ENCODE data around the gene ADH5.

DNA sequence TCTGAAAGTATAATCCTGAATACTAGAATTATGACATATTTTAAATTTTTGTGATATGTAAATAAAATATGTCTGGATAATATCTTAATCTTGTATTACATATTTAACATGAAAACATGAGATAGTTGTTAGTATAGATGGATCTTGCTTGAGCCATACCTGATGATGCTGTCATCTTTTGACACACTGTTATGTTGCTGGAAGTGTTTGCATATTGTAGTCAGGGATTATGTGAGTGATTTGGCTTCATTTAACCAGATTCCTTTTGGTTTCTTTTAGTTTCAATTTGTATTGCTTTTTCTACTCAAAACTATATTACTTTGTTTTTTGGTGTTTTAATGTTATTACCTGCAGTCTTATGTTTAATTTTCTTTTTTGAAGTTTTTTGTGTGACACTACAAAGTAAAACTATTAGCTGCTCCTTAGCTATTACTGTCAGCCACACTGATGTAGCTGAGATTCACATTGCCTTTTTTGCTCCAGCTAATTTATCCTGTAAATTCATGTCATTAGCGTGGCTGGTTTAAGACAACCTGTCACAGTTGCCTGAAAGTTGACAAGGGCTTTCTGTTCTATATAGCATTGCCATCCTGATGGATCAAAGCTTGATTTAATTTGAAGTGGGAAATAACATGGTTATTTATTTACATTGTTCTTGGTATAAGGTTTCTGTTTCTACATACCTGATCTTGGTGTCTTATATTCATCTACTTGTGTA is 59.4 kb downstream of the ADH5 start:
- TF ChIP-seq RELA (IDR thresholded peaks at IDR 0.05; ENCODE audit: borderline replicate concordance, partially characterized antibody) (no peak), POLR2AphosphoS5 (IDR thresholded peaks at IDR 0.05; ENCODE audit: low read length) (no peak), BHLHE40 (IDR thresholded peaks at IDR 0.05; ENCODE audit: borderline replicate concordance in 1 of 2, low read depth in 2 of 2, low read length in 1 of 2) (no peak), CEBPB (IDR thresholded peaks at IDR 0.05; ENCODE audit: borderline replicate concordance in 1 of 2, low read depth in 2 of 2, low read length in 2 of 2) (no peak), POLR2A (IDR thresholded peaks at IDR 0.05; ENCODE audit: low read depth, low read length) (no peak), EZH2 (IDR thresholded peaks at IDR 0.05; ENCODE audit: borderline replicate concordance, control insufficient read depth, low read depth, low read length) (no peak), CHD4 (IDR thresholded peaks at IDR 0.05) (no peak)
- TF ChIP-seq, protein P1, sequence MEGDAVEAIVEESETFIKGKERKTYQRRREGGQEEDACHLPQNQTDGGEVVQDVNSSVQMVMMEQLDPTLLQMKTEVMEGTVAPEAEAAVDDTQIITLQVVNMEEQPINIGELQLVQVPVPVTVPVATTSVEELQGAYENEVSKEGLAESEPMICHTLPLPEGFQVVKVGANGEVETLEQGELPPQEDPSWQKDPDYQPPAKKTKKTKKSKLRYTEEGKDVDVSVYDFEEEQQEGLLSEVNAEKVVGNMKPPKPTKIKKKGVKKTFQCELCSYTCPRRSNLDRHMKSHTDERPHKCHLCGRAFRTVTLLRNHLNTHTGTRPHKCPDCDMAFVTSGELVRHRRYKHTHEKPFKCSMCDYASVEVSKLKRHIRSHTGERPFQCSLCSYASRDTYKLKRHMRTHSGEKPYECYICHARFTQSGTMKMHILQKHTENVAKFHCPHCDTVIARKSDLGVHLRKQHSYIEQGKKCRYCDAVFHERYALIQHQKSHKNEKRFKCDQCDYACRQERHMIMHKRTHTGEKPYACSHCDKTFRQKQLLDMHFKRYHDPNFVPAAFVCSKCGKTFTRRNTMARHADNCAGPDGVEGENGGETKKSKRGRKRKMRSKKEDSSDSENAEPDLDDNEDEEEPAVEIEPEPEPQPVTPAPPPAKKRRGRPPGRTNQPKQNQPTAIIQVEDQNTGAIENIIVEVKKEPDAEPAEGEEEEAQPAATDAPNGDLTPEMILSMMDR (IDR thresholded peaks at IDR 0.05 in 2 of 3, conservative IDR thresholded peaks at IDR 0.05 in 1 of 3; ENCODE audit: control insufficient read depth in 2 of 3, extremely low read depth in 1 of 3, insufficient read depth in 1 of 3, low read depth in 3 of 3, low read length in 3 of 3), result no peak
- TF ChIP-seq, protein P2, sequence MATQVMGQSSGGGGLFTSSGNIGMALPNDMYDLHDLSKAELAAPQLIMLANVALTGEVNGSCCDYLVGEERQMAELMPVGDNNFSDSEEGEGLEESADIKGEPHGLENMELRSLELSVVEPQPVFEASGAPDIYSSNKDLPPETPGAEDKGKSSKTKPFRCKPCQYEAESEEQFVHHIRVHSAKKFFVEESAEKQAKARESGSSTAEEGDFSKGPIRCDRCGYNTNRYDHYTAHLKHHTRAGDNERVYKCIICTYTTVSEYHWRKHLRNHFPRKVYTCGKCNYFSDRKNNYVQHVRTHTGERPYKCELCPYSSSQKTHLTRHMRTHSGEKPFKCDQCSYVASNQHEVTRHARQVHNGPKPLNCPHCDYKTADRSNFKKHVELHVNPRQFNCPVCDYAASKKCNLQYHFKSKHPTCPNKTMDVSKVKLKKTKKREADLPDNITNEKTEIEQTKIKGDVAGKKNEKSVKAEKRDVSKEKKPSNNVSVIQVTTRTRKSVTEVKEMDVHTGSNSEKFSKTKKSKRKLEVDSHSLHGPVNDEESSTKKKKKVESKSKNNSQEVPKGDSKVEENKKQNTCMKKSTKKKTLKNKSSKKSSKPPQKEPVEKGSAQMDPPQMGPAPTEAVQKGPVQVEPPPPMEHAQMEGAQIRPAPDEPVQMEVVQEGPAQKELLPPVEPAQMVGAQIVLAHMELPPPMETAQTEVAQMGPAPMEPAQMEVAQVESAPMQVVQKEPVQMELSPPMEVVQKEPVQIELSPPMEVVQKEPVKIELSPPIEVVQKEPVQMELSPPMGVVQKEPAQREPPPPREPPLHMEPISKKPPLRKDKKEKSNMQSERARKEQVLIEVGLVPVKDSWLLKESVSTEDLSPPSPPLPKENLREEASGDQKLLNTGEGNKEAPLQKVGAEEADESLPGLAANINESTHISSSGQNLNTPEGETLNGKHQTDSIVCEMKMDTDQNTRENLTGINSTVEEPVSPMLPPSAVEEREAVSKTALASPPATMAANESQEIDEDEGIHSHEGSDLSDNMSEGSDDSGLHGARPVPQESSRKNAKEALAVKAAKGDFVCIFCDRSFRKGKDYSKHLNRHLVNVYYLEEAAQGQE (IDR thresholded peaks at IDR 0.05; ENCODE audit: low read depth, low read length), result no peak

Measured in GM12878 (cell line).